RWPE1 (cell line): ENCODE data around the gene EDEM3.

ENCODE experiments used
- CTCF ChIA-PET: fragments of 350-600 bp; sonication (Branson Sonifier 250); formaldehyde crosslinking; extraction: SDS; loops from one replicate; lab custom pipeline; 2021; lab: Yijun Ruan, JAX
- POLR2A ChIA-PET: fragments of 400-600 bp; formaldehyde crosslinking; extraction: SDS; loops from one replicate; lab custom pipeline; 2020; ENCODE audit warnings: antibody characterized with exemption; ENCODE audit not compliant: low non-redundant PET; lab: Yijun Ruan, JAX
- DNase-seq: peaks from one replicate; pipeline ENCODE4 v3.0.0; 2012; ENCODE audit warnings: low spot score
- H3K27ac ChIP-seq: fragments of 450-650 bp; 2 replicates; pipeline ENCODE4 v1.5.1; 2017
- CTCF ChIP-seq: fragments of 450-650 bp; conservative IDR thresholded peaks from 2 replicates; pipeline ENCODE4 v1.5.1; 2017; ENCODE audit warnings: low read depth, mild to moderate bottlenecking

Gene EDEM3

GRCh38 chr1:184673305-184673704 is 81.4 kb downstream of the EDEM3 start:
- CTCF ChIA-PET, result interaction anchor here (0.8 kb wide), 1 partner anchor 10 kb away, joined by 4 read pairs; no protein-coding TSS in a partner anchor
- TF ChIP-seq CTCF, result no peak
- DNase-seq, result no peak
- POLR2A ChIA-PET, result no interaction called here
- no peak overlapping the region for H3K27ac ChIP-seq

- ChIA-PET CTCF (interaction anchor here (0.6 to 1.0 kb wide), 3 partner anchors 10 to 395 kb away, joined by 3 to 5 read pairs (median 3); no protein-coding TSS in a partner anchor), POLR2A (no interaction called here)
- no peak for DNase-seq
- no peak overlapping the region for H3K27ac ChIP-seq
- no peak for TF ChIP-seq CTCF
Measured at GRCh38 chr1:184672013-184672726, 82.5 kb downstream of the EDEM3 start.

GRCh38 chr1:184669391-184669790 is 85.3 kb downstream of the EDEM3 start:
- CTCF ChIA-PET, result no interaction called here
- POLR2A ChIA-PET, result interaction anchor here (0.5 kb wide), 1 partner anchor 425 kb away, joined by 3 read pairs; no protein-coding TSS in a partner anchor
- H3K27ac ChIP-seq, result no peak overlapping the region

GRCh38 chr1:184665360-184665759 is 89.3 kb downstream of the EDEM3 start:
- TF ChIP-seq CTCF, result no peak
- no peak for DNase-seq
- POLR2A ChIA-PET, result no interaction called here
- CTCF ChIA-PET, result interaction anchor here (0.6 to 0.7 kb wide), 2 partner anchors 55 to 607 kb away, joined by 3 read pairs; no protein-coding TSS in a partner anchor
- no peak overlapping the region for H3K27ac ChIP-seq

More at GRCh38 chr1:184669391-184669790, 85.3 kb downstream of the EDEM3 start:
- no peak for DNase-seq
- no peak for TF ChIP-seq CTCF

- CTCF ChIA-PET, result interaction anchor here (0.7 to 1.7 kb wide), 15 partner anchors 12 to 1869 kb away, joined by 3 to 8 read pairs (median 4); no protein-coding TSS in a partner anchor
- no peak overlapping the region for H3K27ac ChIP-seq
- no peak for TF ChIP-seq CTCF
- POLR2A ChIA-PET, result no interaction called here
- DNase-seq, result no peak
Measured at GRCh38 chr1:184664661-184665060, 90.0 kb downstream of the EDEM3 start.

- peak; percentile 52 for DNase-seq
- no peak overlapping the region for H3K27ac ChIP-seq
- peak; percentile 85 for TF ChIP-seq CTCF
- ChIA-PET POLR2A (no interaction called here), CTCF (interaction anchor here (0.6 to 1.7 kb wide), 22 partner anchors 10 to 1869 kb away, joined by 3 to 8 read pairs (median 4); no protein-coding TSS in a partner anchor)
Measured at GRCh38 chr1:184664042-184664660, 90.5 kb downstream of the EDEM3 start.
